CD4-positive, CD25-positive, alpha-beta regulatory T cell (primary cell): ENCODE measurements around the gene COL4A2. TPM values are rescaled to one million over a fixed set of nuclear protein-coding genes. Genes with fewer than 3 reads are reported as not detected.

ENCODE experiments used
- ATAC-seq, 2 donors: fragments of 150-1000 bp; cut with Tn5 transposase; one replicate each; pipeline ENCODE4 v1.10.0; 2021; ENCODE audit warnings: low read depth in 2 of 2, moderate number of reproducible peaks in 2 of 2, moderate library complexity in 1 of 2
- DNase-seq, 3 donors: peaks; one replicate each; pipeline versions ENCODE4 v3.0.0 to v3.0.0-alpha.2; 2012 to 2022; ENCODE audit warnings: mixed read lengths in 1 of 3
- H3K27ac ChIP-seq: one replicate; pipeline ENCODE4 v1.7.0; 2013; ENCODE audit warnings: mild to moderate bottlenecking, low read length; ENCODE audit not compliant: insufficient read depth, poor library complexity, severe bottlenecking
- H3K27me3 ChIP-seq: one replicate; pipeline ENCODE4 v1.7.0; 2013; ENCODE audit warnings: low read length; ENCODE audit not compliant: control insufficient read depth, insufficient read depth
- H3K36me3 ChIP-seq: one replicate; pipeline ENCODE4 v1.7.0; 2013; ENCODE audit warnings: mild to moderate bottlenecking, low read length, moderate library complexity; ENCODE audit not compliant: control insufficient read depth, insufficient read depth
- H3K4me1 ChIP-seq: 2 replicates; pipeline ENCODE4 v1.7.0; 2013; ENCODE audit warnings: mild to moderate bottlenecking, low read length; ENCODE audit not compliant: insufficient read depth, control insufficient read depth, poor library complexity, severe bottlenecking
- H3K4me3 ChIP-seq: one replicate; pipeline ENCODE4 v1.7.0; 2013; ENCODE audit warnings: low read depth, mild to moderate bottlenecking, low read length, moderate library complexity
- H3K9me3 ChIP-seq, 2 experiments: 1 replicate in 1 of 2; 2 replicates in 1 of 2; pipeline ENCODE4 v1.7.0; 2013; ENCODE audit warnings: low read length in 2 of 2, mild to moderate bottlenecking in 1 of 2, moderate library complexity in 1 of 2; ENCODE audit not compliant: control insufficient read depth in 2 of 2
- H3K27ac Mint-ChIP-seq, 3 donors: one replicate each; pipeline ENCODE4 v1.8.0; 2020 to 2022; ENCODE audit warnings: mild to moderate bottlenecking in 3 of 3, mixed read lengths in 3 of 3, moderate library complexity in 2 of 3
- H3K27me3 Mint-ChIP-seq: one replicate; pipeline ENCODE4 v1.8.0; 2022; ENCODE audit warnings: mild to moderate bottlenecking, mixed read lengths
- H3K36me3 Mint-ChIP-seq: one replicate; pipeline ENCODE4 v1.8.0; 2020; ENCODE audit warnings: mixed read lengths
- H3K4me1 Mint-ChIP-seq, 4 donors: one replicate each; pipeline ENCODE4 v1.8.0; 2020 to 2022; ENCODE audit warnings: mixed read lengths in 4 of 4, mild to moderate bottlenecking in 1 of 4
- H3K4me3 Mint-ChIP-seq, 4 donors: one replicate each; pipeline ENCODE4 v1.8.0; 2020 to 2022; ENCODE audit warnings: mild to moderate bottlenecking in 4 of 4, mixed read lengths in 4 of 4, moderate library complexity in 3 of 4
- H3K9me3 Mint-ChIP-seq, 7 donors: one replicate each; pipeline ENCODE4 v1.8.0; 2020 to 2022; ENCODE audit warnings: mixed read lengths in 7 of 7, mild to moderate bottlenecking in 3 of 7, moderate library complexity in 2 of 7
- polyA plus RNA-seq, 4 donors: library from polyadenylated mRNA; unstranded; fragments of 300-500 nt; fragmentation: Illumina TruSeq; gene quantifications; one replicate each; pipeline ENCODE4 v1.2.3, GENCODE V29; 2021
- total RNA-seq: library from RNA; stranded (reverse); gene quantifications from one replicate; pipeline ENCODE4 v1.2.3, GENCODE V29; 2022

COL4A2 gene
- total and polyA plus RNA-seq, 5 donors from 2014 or later = not detected

DNA sequence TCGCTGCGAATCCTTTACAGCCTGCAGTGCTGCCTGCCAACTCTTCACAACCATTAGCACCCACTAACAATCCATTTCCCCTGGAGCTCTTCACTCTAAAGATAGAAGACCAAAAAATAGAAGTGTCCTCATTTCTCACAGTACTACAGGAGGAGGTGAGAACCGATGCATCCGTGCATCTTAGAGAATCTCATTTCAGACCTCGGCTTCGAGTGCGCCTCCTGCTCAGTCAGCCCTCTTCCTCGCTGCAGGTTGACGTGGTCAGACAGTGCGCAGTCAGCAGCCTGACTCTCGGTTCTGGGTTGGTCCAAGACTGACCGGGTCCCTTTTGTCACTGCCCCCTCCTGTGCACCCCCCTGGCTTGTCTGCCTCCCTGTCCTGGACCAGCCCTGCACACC, 169.1 kb downstream of the COL4A2 start:
- Histone ChIP-seq H3K27me3 (no peaks in the 10 kb centered on the region), H3K36me3 (no peaks in the 10 kb centered on the region), H3K27ac (no peak overlapping the region), H3K4me1 (no peaks in the 10 kb centered on the region), H3K4me3 (no peak overlapping the region), H3K9me3 (no peaks in the 10 kb centered on the region)
- DNase-seq (no peak), ATAC-seq (no peak)
- Mint-ChIP-seq H3K4me1 (no peaks in the 10 kb centered on the region), H3K27me3 (peaks cover 11% of the 10 kb centered on the region), H3K9me3 (no peaks in the 10 kb centered on the region), H3K4me3 (no peak overlapping the region), H3K36me3 (no peaks in the 10 kb centered on the region), H3K27ac (no peak overlapping the region)

DNA sequence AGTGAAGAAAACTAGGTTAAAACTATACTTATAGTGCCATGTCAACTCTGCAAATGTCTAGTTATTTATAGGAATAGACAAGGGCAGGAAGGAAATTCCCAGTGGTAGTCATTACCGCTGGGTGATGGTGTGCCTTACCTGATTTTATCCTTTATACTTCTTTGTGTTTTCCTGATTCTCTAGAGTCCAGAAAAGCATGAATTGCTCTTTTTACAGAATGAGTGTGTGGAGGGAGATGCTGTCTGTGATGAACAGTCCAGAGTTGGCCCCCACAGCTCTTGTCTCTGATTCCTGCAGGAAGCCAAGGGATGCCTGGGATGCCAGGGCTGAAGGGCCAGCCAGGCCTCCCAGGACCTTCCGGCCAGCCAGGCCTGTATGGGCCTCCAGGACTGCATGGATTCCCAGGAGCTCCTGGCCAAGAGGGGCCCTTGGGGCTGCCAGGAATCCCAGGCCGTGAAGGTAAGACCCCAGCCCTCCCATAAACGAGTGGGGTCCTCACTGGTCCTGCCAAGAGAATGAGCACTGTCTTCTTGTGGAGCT, 170.7 kb downstream of the COL4A2 start:
- H3K4me1 Mint-ChIP-seq = no peaks in the 10 kb centered on the region
- no peaks in the 10 kb centered on the region for H3K9me3 Mint-ChIP-seq
- no peak overlapping the region for H3K27ac ChIP-seq
- H3K27ac Mint-ChIP-seq = no peak overlapping the region
- no peak overlapping the region for H3K4me3 ChIP-seq
- peaks cover 11% of the 10 kb centered on the region for H3K27me3 Mint-ChIP-seq
- no peaks in the 10 kb centered on the region for H3K36me3 Mint-ChIP-seq
- H3K4me1 ChIP-seq = no peaks in the 10 kb centered on the region
- ATAC-seq (no peak), DNase-seq (no peak)
- H3K4me3 Mint-ChIP-seq = no peak overlapping the region
- H3K9me3 ChIP-seq = no peaks in the 10 kb centered on the region
- no peaks in the 10 kb centered on the region for H3K36me3 ChIP-seq
- no peaks in the 10 kb centered on the region for H3K27me3 ChIP-seq

DNA sequence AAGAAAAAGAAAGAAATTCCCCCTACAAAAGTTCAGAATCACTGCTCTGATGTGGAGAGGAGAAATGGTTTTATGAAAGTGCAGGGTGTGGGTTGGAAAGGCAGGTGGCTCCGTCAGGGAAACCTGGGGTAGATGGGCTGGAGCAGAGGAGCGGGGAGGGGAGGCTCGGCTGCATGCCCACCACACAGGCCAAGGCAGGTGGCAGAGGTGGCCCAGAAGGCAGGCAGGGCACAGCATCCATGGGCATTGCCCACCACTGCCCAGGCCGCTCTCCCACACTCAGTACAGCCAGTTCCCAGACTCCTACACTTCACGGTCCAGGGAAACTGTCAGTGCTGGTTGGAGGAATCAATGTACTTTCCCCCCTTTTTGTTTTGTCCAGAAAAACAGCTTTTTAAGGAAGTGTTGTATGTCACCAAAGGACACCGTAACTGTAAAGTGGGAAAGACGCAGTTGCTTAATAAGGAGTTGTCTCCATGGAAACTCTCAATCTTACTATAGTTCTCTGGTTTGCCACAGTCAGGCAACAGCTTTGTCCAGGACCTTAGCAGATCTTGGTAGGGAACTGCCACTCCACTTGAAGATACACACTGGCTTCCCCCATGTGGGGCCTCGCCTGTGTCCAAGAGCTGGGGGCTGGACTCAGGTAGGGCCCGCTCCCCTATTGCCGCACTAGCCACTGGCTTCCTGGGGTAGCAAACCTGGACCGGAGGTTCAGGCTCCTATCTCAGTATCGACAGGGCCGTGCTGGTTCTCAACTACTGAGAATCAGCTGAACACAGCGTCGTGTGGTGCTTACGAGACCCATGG, 171.5 kb downstream of the COL4A2 start:
- H3K27me3 Mint-ChIP-seq = peaks cover 11% of the 10 kb centered on the region
- ATAC-seq (no peak), DNase-seq (no peak)
- Histone ChIP-seq H3K9me3 (no peaks in the 10 kb centered on the region), H3K36me3 (no peaks in the 10 kb centered on the region), H3K4me3 (no peak overlapping the region), H3K27me3 (no peaks in the 10 kb centered on the region), H3K4me1 (no peaks in the 10 kb centered on the region), H3K27ac (no peak overlapping the region)
- peak overlapping the region in 1 of 3 donors; percentile 71 for H3K27ac Mint-ChIP-seq
- H3K4me1 Mint-ChIP-seq = no peaks in the 10 kb centered on the region
- no peaks in the 10 kb centered on the region for H3K36me3 Mint-ChIP-seq
- H3K9me3 Mint-ChIP-seq = no peaks in the 10 kb centered on the region
- H3K4me3 Mint-ChIP-seq = no peak overlapping the region

DNA sequence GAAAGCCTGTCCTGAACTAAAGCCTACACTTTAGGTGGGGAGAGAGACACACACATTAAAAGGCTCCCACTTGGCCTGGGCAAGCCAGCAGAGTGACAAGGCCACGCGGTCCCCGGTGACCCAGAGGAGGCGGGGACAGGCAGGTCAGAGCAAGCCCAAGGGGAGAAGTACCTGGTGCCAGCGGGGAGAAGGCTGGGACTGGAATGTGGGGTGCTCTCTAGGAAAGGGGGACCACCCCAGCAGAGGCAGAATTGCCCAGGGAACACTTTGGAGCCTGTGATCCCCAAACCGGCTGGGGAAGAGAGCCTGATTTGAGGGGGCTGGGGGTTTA, 172.1 kb downstream of the COL4A2 start:
- no peak overlapping the region for H3K4me3 Mint-ChIP-seq
- DNase-seq (no peak), ATAC-seq (no peak)
- Histone ChIP-seq H3K27ac (no peak overlapping the region), H3K27me3 (no peaks in the 10 kb centered on the region), H3K4me3 (no peak overlapping the region), H3K9me3 (no peaks in the 10 kb centered on the region), H3K4me1 (no peaks in the 10 kb centered on the region), H3K36me3 (no peaks in the 10 kb centered on the region)
- H3K36me3 Mint-ChIP-seq = no peaks in the 10 kb centered on the region
- no peaks in the 10 kb centered on the region for H3K9me3 Mint-ChIP-seq
- H3K4me1 Mint-ChIP-seq = no peaks in the 10 kb centered on the region
- peak overlapping the region in 1 of 3 donors; percentile 71 for H3K27ac Mint-ChIP-seq
- peaks cover 11% of the 10 kb centered on the region for H3K27me3 Mint-ChIP-seq

DNA sequence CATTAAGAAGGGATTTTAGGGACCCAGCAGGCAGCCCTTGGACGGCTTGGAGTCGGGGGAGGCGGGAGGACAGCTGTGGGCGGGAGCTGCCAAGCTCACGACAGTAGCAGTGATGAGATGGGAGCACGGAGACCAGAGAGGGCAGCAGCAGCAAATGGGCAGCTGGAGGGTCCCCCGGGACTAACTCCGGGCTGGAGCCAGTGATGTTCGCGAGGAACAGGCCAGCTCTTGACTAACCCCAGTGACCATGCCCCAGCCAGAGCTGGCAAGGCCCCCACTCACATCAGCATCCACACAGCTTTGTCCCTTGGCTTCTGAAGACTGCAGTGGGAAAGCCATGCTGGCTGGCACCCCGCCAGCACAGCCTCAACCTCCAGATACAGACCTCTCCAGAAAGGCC, 172.6 kb downstream of the COL4A2 start:
- H3K36me3 ChIP-seq = no peaks in the 10 kb centered on the region
- ATAC-seq (no peak), DNase-seq (no peak)
- no peaks in the 10 kb centered on the region for H3K27me3 ChIP-seq
- H3K27ac ChIP-seq = no peak overlapping the region
- no peaks in the 10 kb centered on the region for H3K9me3 ChIP-seq
- no peaks in the 10 kb centered on the region for H3K9me3 Mint-ChIP-seq
- no peaks in the 10 kb centered on the region for H3K36me3 Mint-ChIP-seq
- no peak overlapping the region for H3K4me3 ChIP-seq
- H3K27me3 Mint-ChIP-seq = peaks cover 11% of the 10 kb centered on the region
- no peaks in the 10 kb centered on the region for H3K4me1 ChIP-seq
- H3K4me3 Mint-ChIP-seq = no peak overlapping the region
- H3K4me1 Mint-ChIP-seq = no peaks in the 10 kb centered on the region
- H3K27ac Mint-ChIP-seq = no peak overlapping the region

DNA sequence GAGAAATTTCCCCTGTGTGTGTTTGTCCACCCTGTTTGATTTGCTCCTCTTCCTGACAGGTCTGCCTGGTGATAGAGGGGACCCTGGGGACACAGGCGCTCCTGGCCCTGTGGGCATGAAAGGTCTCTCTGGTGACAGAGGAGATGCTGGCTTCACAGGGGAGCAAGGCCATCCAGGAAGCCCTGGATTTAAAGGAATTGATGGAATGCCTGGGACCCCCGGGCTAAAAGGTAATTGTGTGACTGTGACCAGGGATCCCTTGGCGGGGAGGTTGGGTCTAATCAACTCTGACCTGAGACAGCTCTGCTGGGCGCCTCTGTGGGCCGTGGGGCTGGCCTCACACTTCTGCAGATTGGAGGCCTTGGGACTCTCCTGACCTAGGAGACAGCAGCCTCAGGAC, 173.1 kb downstream of the COL4A2 start:
- Histone ChIP-seq H3K27me3 (no peaks in the 10 kb centered on the region), H3K4me1 (no peaks in the 10 kb centered on the region), H3K4me3 (no peak overlapping the region), H3K9me3 (no peaks in the 10 kb centered on the region), H3K36me3 (no peaks in the 10 kb centered on the region), H3K27ac (no peak overlapping the region)
- ATAC-seq (no peak), DNase-seq (no peak)
- no peaks in the 10 kb centered on the region for H3K9me3 Mint-ChIP-seq
- H3K4me3 Mint-ChIP-seq = no peak overlapping the region
- H3K36me3 Mint-ChIP-seq = no peaks in the 10 kb centered on the region
- H3K27me3 Mint-ChIP-seq = peaks cover 11% of the 10 kb centered on the region
- H3K27ac Mint-ChIP-seq = no peak overlapping the region
- H3K4me1 Mint-ChIP-seq = no peaks in the 10 kb centered on the region

DNA sequence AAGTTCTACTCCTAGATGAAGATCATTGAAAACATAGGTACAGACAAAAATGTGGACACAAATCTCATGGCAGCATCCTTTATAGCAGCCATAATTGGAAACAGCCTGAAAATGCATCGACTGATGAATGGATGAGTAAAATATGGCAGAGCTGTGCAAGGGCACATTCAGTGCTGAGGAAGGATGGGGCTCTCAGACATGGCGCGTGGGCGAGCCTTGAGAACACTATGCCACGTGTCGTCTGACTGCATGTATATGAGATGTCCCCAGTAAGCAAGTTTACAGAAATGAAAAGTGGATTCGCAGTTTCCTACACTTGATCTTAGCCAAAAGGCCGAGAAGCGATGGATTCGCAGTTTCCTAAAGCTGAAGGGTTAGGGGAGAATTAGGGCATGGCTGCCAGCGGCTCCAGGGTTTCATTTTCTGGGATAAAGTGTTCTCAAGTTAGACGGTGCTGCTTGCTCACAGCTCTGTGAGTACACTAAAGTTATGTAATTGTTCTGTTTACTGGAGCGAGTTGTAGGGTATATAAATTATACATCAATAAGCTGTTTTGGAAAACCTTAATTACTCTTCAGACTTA, 176.4 kb downstream of the COL4A2 start:
- Mint-ChIP-seq H3K36me3 (no peaks in the 10 kb centered on the region), H3K27ac (no peak overlapping the region), H3K27me3 (no peaks in the 10 kb centered on the region), H3K4me3 (no peak overlapping the region), H3K9me3 (no peaks in the 10 kb centered on the region), H3K4me1 (no peaks in the 10 kb centered on the region)
- no peak overlapping the region for H3K4me3 ChIP-seq
- H3K4me1 ChIP-seq = no peaks in the 10 kb centered on the region
- H3K27ac ChIP-seq = no peak overlapping the region
- ATAC-seq (no peak), DNase-seq (no peak)
- H3K9me3 ChIP-seq = no peaks in the 10 kb centered on the region
- no peaks in the 10 kb centered on the region for H3K27me3 ChIP-seq
- H3K36me3 ChIP-seq = no peaks in the 10 kb centered on the region
